Adipocyte (in vitro differentiated cells): ENCODE results near the gene UGT2B7.
"Not testable (repeated sequence)": the region's sequence is repeated elsewhere in the genome, so short reads cannot be mapped to it uniquely, and the experiment has no call there.

Experiments
- DNase-seq: peaks from one replicate; pipeline ENCODE4 v3.0.0-alpha.2; 2015; ENCODE audit warnings: low read depth
- H3K27me3 ChIP-seq: replicated peaks from 2 replicates; pipeline ENCODE4 v1.7.0; 2013; ENCODE audit warnings: mild to moderate bottlenecking, low read length, moderate library complexity; ENCODE audit not compliant: control insufficient read depth, insufficient read depth
- H3K36me3 ChIP-seq: 2 replicates; pipeline ENCODE4 v1.7.0; 2013; ENCODE audit warnings: low read length, mild to moderate bottlenecking, moderate library complexity; ENCODE audit not compliant: control insufficient read depth, insufficient read depth, severe bottlenecking
- H3K4me1 ChIP-seq: 2 replicates; pipeline ENCODE4 v1.7.0; 2013; ENCODE audit warnings: mild to moderate bottlenecking, low read length, moderate library complexity; ENCODE audit not compliant: control insufficient read depth, insufficient read depth
- H3K4me3 ChIP-seq: 2 replicates; pipeline ENCODE4 v1.7.0; 2013; ENCODE audit warnings: mild to moderate bottlenecking, low read length, moderate library complexity
- H3K9ac ChIP-seq: 2 replicates; pipeline ENCODE4 v1.7.0; 2013; ENCODE audit warnings: mild to moderate bottlenecking, low read length, moderate library complexity
- H3K9me3 ChIP-seq: 2 replicates; pipeline ENCODE4 v1.7.0; 2013; ENCODE audit warnings: mild to moderate bottlenecking, low read length, moderate library complexity; ENCODE audit not compliant: control insufficient read depth

The UGT2B7 gene

GRCh38 chr4:69089388-69089787 lies 6.9 kb upstream of the UGT2B7 start:
- Histone ChIP-seq H3K4me1 (no peaks in the 10 kb centered on the region), H3K36me3 (no peaks in the 10 kb centered on the region), H3K9me3 (no peaks in the 10 kb centered on the region), H3K4me3 (no peak overlapping the region), H3K9ac (no peak overlapping the region), H3K27me3 (no peaks in the 10 kb centered on the region)
- no peak for DNase-seq

GRCh38 chr4:69092190-69092589 lies 4.1 kb upstream of the UGT2B7 start:
- no peaks in the 10 kb centered on the region for H3K9me3 ChIP-seq
- H3K4me3 ChIP-seq, result no peak overlapping the region
- no peaks in the 10 kb centered on the region for H3K27me3 ChIP-seq
- H3K4me1 ChIP-seq, result peaks cover 7% of the 10 kb centered on the region
- H3K9ac ChIP-seq, result no peak overlapping the region
- DNase-seq, result peak; percentile 14
- no peaks in the 10 kb centered on the region for H3K36me3 ChIP-seq

GRCh38 chr4:69092980-69093568 lies 3.2 kb upstream of the UGT2B7 start:
- H3K9ac ChIP-seq, result no peak overlapping the region
- no peaks in the 10 kb centered on the region for H3K27me3 ChIP-seq
- no peak for DNase-seq
- H3K9me3 ChIP-seq, result no peaks in the 10 kb centered on the region
- no peak overlapping the region for H3K4me3 ChIP-seq
- peaks cover 7% of the 10 kb centered on the region for H3K4me1 ChIP-seq
- H3K36me3 ChIP-seq, result no peaks in the 10 kb centered on the region

- Histone ChIP-seq H3K9me3 (no peaks in the 10 kb centered on the region), H3K27me3 (no peaks in the 10 kb centered on the region), H3K9ac (no peak overlapping the region), H3K4me1 (peaks cover 7% of the 10 kb centered on the region), H3K4me3 (no peak overlapping the region), H3K36me3 (no peaks in the 10 kb centered on the region)
- no peak for DNase-seq
These were observed 2.6 kb upstream of the UGT2B7 start for GRCh38 chr4:69093681-69094080.

GRCh38 chr4:69095301-69095731 lies 958 bp upstream of the UGT2B7 start:
- Histone ChIP-seq H3K27me3 (no peaks in the 10 kb centered on the region), H3K36me3 (no peaks in the 10 kb centered on the region), H3K9ac (no peak overlapping the region), H3K4me3 (no peak overlapping the region), H3K4me1 (peaks cover 7% of the 10 kb centered on the region), H3K9me3 (no peaks in the 10 kb centered on the region)
- peak; percentile 45 for DNase-seq

GRCh38 chr4:69096810-69097209 lies 536 bp downstream of the UGT2B7 start:
- peaks cover 7% of the 10 kb centered on the region for H3K4me1 ChIP-seq
- DNase-seq, result no peak
- H3K36me3 ChIP-seq, result no peaks in the 10 kb centered on the region

GRCh38 chr4:69098470-69098869 lies 2.2 kb downstream of the UGT2B7 start:
- Histone ChIP-seq H3K27me3 (no peaks in the 10 kb centered on the region), H3K9me3 (no peaks in the 10 kb centered on the region), H3K9ac (no peak overlapping the region), H3K4me3 (no peak overlapping the region), H3K4me1 (peaks cover 7% of the 10 kb centered on the region), H3K36me3 (no peaks in the 10 kb centered on the region)
- DNase-seq, result no peak

More at GRCh38 chr4:69096810-69097209, 536 bp downstream of the UGT2B7 start:
- H3K9ac ChIP-seq, result no peak overlapping the region
- H3K4me3 ChIP-seq, result no peak overlapping the region
- no peaks in the 10 kb centered on the region for H3K9me3 ChIP-seq
- H3K27me3 ChIP-seq, result no peaks in the 10 kb centered on the region

- Histone ChIP-seq H3K9me3 (no peaks in the 10 kb centered on the region), H3K36me3 (no peaks in the 10 kb centered on the region), H3K27me3 (no peaks in the 10 kb centered on the region), H3K4me1 (peaks cover 7% of the 10 kb centered on the region), H3K4me3 (no peak overlapping the region), H3K9ac (no peak overlapping the region)
- DNase-seq, result no peak
These were observed 3.6 kb downstream of the UGT2B7 start for GRCh38 chr4:69099910-69100309.

GRCh38 chr4:69102668-69103067 lies 6.4 kb downstream of the UGT2B7 start:
- not testable (repeated sequence) for H3K4me1 ChIP-seq, H3K9me3 ChIP-seq, DNase-seq, H3K27me3 ChIP-seq, H3K9ac ChIP-seq, H3K36me3 ChIP-seq, H3K4me3 ChIP-seq

- H3K9me3 ChIP-seq, result no peaks in the 10 kb centered on the region
- H3K4me3 ChIP-seq, result no peak overlapping the region
- no peaks in the 10 kb centered on the region for H3K36me3 ChIP-seq
- no peak for DNase-seq
- H3K9ac ChIP-seq, result no peak overlapping the region
- no peaks in the 10 kb centered on the region for H3K4me1 ChIP-seq
- H3K27me3 ChIP-seq, result no peaks in the 10 kb centered on the region
These were observed 8.5 kb downstream of the UGT2B7 start for GRCh38 chr4:69104719-69105275.

- H3K27me3 ChIP-seq, DNase-seq, H3K9me3 ChIP-seq, H3K4me1 ChIP-seq, H3K36me3 ChIP-seq, H3K4me3 ChIP-seq, H3K9ac ChIP-seq: not testable (repeated sequence)
These were observed 19.0 kb downstream of the UGT2B7 start for GRCh38 chr4:69115151-69115850.
